Measurements from ENCODE around the gene KCTD18.

Gene KCTD18

DNA sequence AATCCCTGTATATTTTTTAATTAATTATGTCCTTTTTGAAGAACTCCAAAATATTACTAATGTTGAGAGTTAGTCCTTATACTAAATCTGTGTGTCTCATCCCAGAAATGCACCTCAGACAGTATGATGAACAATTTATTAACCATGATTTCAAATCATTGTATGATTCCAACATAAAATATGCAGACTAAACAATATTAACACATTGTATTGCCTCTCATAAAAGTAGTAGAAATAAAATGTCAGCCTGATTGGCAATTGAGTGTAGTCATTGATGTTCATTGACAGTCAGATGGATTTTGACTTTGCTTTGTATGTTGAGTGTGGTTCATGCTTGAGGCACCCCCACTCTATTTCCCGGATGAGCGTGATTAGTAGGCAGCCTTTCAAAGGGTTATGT is 57.5 kb downstream of the KCTD18 start:
- Histone ChIP-seq H3K27ac (no peak overlapping the region), H3K36me3 (peaks cover 0 to 30% (median 4%) of the 10 kb centered on the region in 3 donors), H3K9me3 (no peaks in the 10 kb centered on the region), H3K27me3 (no peaks in the 10 kb centered on the region), H3K4me3 (no peak overlapping the region), H3K4me1 (no peaks in the 10 kb centered on the region)
- no peak for DNase-seq
- intact Hi-C loops (cut with DNase I; ENCODE audit: low total_unique reads) = no loop called here
- TF ChIP-seq, protein P1, sequence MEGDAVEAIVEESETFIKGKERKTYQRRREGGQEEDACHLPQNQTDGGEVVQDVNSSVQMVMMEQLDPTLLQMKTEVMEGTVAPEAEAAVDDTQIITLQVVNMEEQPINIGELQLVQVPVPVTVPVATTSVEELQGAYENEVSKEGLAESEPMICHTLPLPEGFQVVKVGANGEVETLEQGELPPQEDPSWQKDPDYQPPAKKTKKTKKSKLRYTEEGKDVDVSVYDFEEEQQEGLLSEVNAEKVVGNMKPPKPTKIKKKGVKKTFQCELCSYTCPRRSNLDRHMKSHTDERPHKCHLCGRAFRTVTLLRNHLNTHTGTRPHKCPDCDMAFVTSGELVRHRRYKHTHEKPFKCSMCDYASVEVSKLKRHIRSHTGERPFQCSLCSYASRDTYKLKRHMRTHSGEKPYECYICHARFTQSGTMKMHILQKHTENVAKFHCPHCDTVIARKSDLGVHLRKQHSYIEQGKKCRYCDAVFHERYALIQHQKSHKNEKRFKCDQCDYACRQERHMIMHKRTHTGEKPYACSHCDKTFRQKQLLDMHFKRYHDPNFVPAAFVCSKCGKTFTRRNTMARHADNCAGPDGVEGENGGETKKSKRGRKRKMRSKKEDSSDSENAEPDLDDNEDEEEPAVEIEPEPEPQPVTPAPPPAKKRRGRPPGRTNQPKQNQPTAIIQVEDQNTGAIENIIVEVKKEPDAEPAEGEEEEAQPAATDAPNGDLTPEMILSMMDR (IDR thresholded peaks at IDR 0.05) = no peak

DNA sequence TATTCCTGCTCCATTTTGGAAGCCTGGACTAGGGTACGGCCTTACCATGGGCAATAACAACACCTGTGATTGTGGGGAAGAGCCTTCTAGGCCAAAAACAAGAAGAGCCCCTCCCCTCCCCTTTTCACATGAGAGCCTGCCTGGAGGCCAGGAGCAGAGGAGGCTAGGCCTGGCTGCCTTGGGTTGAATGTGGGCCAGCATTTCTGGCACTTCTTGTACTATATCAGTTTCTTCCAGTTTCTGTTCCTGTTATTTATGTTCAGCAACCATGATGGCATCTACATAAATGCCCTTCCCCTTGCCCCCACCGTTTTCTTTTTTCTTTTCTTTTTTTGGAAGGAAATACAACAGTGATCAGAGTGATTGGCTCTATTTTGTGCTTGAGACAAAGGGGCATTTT is 58.4 kb downstream of the KCTD18 start:
- Histone ChIP-seq H3K27ac (no peak overlapping the region), H3K36me3 (peaks cover 0 to 29% (median 4%) of the 10 kb centered on the region in 3 donors), H3K4me3 (no peak overlapping the region), H3K27me3 (no peaks in the 10 kb centered on the region), H3K4me1 (no peaks in the 10 kb centered on the region), H3K9me3 (no peaks in the 10 kb centered on the region)
- no peak for DNase-seq
- intact Hi-C loops (cut with DNase I; ENCODE audit: low total_unique reads) = no loop called here
- TF ChIP-seq, protein P1 (IDR thresholded peaks at IDR 0.05) = no peak

DNA sequence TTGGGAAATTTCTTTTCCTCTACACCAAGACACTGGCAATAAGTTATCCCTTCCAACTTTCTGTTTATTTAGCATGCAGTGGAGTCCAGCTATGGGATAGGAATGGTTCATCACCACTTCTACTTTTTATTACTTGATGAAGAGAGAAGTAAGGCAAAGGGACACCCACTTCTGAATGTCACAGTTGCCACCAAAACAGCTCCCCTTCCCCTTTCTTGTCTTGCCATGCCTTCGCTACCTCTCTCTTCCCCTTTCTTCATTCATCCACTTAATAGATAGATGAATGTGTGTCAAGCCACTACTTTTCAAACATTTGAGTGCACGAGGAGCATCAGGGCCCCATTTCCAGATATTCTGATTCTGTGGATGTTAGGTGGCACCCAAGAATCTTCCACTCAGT is 59.6 kb downstream of the KCTD18 start:
- no peak for DNase-seq
- intact Hi-C loops (cut with DNase I; ENCODE audit: low total_unique reads) = no loop called here
- TF ChIP-seq, protein P1 (IDR thresholded peaks at IDR 0.05) = no peak
- no peaks in the 10 kb centered on the region for H3K4me1 ChIP-seq
- H3K4me3 ChIP-seq = no peak overlapping the region
- peaks cover 0 to 26% (median 4%) of the 10 kb centered on the region in 3 donors for H3K36me3 ChIP-seq
- H3K27ac ChIP-seq = no peak overlapping the region
- H3K9me3 ChIP-seq = no peaks in the 10 kb centered on the region
- no peaks in the 10 kb centered on the region for H3K27me3 ChIP-seq

DNA sequence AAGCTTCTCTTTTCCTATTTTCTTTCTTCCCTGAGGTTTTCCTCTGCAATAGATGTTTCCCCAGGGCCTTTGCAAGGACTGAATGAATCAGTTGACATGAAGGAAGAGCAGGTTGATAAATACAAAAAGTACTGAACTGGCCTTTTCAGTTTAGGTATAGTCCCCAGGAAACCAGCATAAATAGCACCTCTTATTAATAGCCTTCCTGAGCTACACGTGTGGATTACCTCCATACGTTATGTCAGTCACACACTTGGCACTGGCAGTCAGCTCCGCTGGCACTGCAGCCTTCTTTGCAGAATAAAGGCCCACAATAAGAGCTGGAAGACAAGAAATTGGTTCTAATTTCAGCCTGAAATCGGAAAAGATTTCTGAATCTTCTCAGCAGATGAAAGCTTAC is 60.7 kb downstream of the KCTD18 start:
- intact Hi-C loops (cut with DNase I; ENCODE audit: low total_unique reads) = no loop called here
- Histone ChIP-seq H3K27ac (no peak overlapping the region), H3K9me3 (no peaks in the 10 kb centered on the region), H3K27me3 (no peaks in the 10 kb centered on the region), H3K4me3 (no peak overlapping the region), H3K36me3 (peaks cover 4 to 25% (median 7%) of the 10 kb centered on the region in 3 donors), H3K4me1 (no peaks in the 10 kb centered on the region)
- no peak for DNase-seq
- TF ChIP-seq, protein P1 (IDR thresholded peaks at IDR 0.05) = no peak

DNA sequence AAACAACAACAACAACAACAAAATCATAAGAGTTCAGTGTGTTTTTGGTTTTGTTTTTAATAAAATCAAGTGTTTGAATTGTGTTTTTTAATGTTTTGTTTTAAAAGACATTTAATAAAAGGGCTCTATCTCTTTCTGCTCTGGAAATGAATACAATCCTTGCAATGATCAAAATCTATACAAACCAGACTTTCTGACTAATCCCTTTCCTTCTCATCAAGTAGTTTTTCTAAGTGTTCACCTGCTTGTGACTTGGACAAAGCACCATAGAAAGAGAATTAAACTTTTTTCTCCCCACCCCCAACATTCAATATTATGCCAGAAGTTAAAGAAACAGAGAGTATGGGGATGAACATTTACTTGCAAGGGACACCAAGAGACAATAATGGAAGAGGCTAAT is 61.4 kb downstream of the KCTD18 start:
- Histone ChIP-seq H3K4me3 (no peak overlapping the region), H3K27ac (no peak overlapping the region), H3K27me3 (no peaks in the 10 kb centered on the region), H3K9me3 (no peaks in the 10 kb centered on the region), H3K4me1 (no peaks in the 10 kb centered on the region), H3K36me3 (peaks cover 4 to 25% (median 8%) of the 10 kb centered on the region in 3 donors)
- intact Hi-C loops (cut with DNase I; ENCODE audit: low total_unique reads) = no loop called here
- no peak for DNase-seq
- TF ChIP-seq, protein P1 (IDR thresholded peaks at IDR 0.05) = no peak
